ENCODE data around the gene TGFBR3.

- TF ChIP-seq CTCF (IDR thresholded peaks at IDR 0.05 in 4 of 5, conservative IDR thresholded peaks at IDR 0.05 in 1 of 5) (no peak), POLR2A (IDR thresholded peaks at IDR 0.05) (no peak)
These were observed 32.6 kb downstream of the TGFBR3 start for GRCh38 chr1:91853397-91853796.

Measured in gastrocnemius medialis (tissue), 4 donors.